CD4-positive, alpha-beta T cell treated with Interferon gamma for 1 hour (primary cell): ENCODE measurements around the gene MBLAC2.

Experiments used
- DNase-seq: peaks from one replicate; pipeline ENCODE4 v3.0.0-alpha.2; 2020

Gene MBLAC2

GRCh38 chr5:90474235-90475107, at the start of gene MBLAC2, which contains the start of gene POLR3G:
MBLAC2 (minus strand) TSS chr5:90474771; CDS start chr5:90474292, 479 bp downstream.
POLR3G (plus strand) TSS chr5:90474864; CDS start chr5:90485568, 10,704 bp downstream.
- peak; percentile 91 for DNase-seq

- DNase-seq: no peak
Measured at GRCh38 chr5:90519081-90519480, 44.5 kb upstream of the MBLAC2 start.

- DNase-seq: no peak
Measured at GRCh38 chr5:90518661-90519060, 44.1 kb upstream of the MBLAC2 start.

GRCh38 chr5:90514520-90514919, 39.9 kb upstream of the MBLAC2 start:
- no peak for DNase-seq

GRCh38 chr5:90510438-90510837, 35.9 kb upstream of the MBLAC2 start:
- no peak for DNase-seq

GRCh38 chr5:90506221-90506620, 31.6 kb upstream of the MBLAC2 start:
- no peak for DNase-seq

GRCh38 chr5:90504743-90505142, 30.2 kb upstream of the MBLAC2 start:
- no peak for DNase-seq

- no peak for DNase-seq
Measured at GRCh38 chr5:90503596-90503995, 29.0 kb upstream of the MBLAC2 start.

- DNase-seq: no peak
Measured at GRCh38 chr5:90495146-90495545, 20.6 kb upstream of the MBLAC2 start.

- DNase-seq: no peak
Measured at GRCh38 chr5:90494043-90494442, 19.5 kb upstream of the MBLAC2 start.

- DNase-seq: no peak
Measured at GRCh38 chr5:90488791-90489190, 14.2 kb upstream of the MBLAC2 start.

GRCh38 chr5:90484540-90484939, 10.0 kb upstream of the MBLAC2 start:
- no peak for DNase-seq

GRCh38 chr5:90483206-90483605, 8.6 kb upstream of the MBLAC2 start:
- DNase-seq: no peak

- DNase-seq: no peak
Measured at GRCh38 chr5:90480699-90481098, 6.1 kb upstream of the MBLAC2 start.

GRCh38 chr5:90479611-90480385, 5.2 kb upstream of the MBLAC2 start:
- no peak for DNase-seq

- no peak for DNase-seq
Measured at GRCh38 chr5:90477621-90478215, 3.1 kb upstream of the MBLAC2 start.

- no peak for DNase-seq
Measured at GRCh38 chr5:90477073-90477472, 2.5 kb upstream of the MBLAC2 start.

GRCh38 chr5:90476391-90476790, 1.8 kb upstream of the MBLAC2 start:
- no peak for DNase-seq

GRCh38 chr5:90475436-90475980, 937 bp upstream of the MBLAC2 start:
- no peak for DNase-seq

- no peak for DNase-seq
Measured at GRCh38 chr5:90473396-90474234, 956 bp downstream of the MBLAC2 start.

- no peak for DNase-seq
Measured at GRCh38 chr5:90472783-90473395, 1.7 kb downstream of the MBLAC2 start.

- DNase-seq: no peak
Measured at GRCh38 chr5:90461288-90461687, 13.3 kb downstream of the MBLAC2 start.
